Subcutaneous abdominal adipose tissue (tissue), 5 donors: ENCODE data around the gene NAALADL2.
"Not testable (repeated sequence)": the region's sequence is repeated elsewhere in the genome, so short reads cannot be mapped to it uniquely, and the experiment has no call there.

Source experiments
- H3K27ac ChIP-seq: one replicate; pipeline ENCODE4 v1.7.0; 2013; ENCODE audit warnings: low read depth, mild to moderate bottlenecking, inconsistent platforms, low read length, moderate library complexity
- H3K27me3 ChIP-seq, 5 donors: one replicate each; pipeline ENCODE4 v1.7.0; 2013; ENCODE audit warnings: low read length in 5 of 5, inconsistent platforms in 1 of 5; ENCODE audit not compliant: control insufficient read depth in 5 of 5, insufficient read depth in 4 of 5
- H3K36me3 ChIP-seq, 5 donors: one replicate each; pipeline ENCODE4 v1.7.0; 2013; ENCODE audit warnings: low read length in 5 of 5; ENCODE audit not compliant: control insufficient read depth in 5 of 5, insufficient read depth in 5 of 5
- H3K4me1 ChIP-seq, 5 donors: one replicate each; pipeline ENCODE4 v1.7.0; 2013; ENCODE audit warnings: low read length in 5 of 5, mild to moderate bottlenecking in 3 of 5, moderate library complexity in 1 of 5; ENCODE audit not compliant: control insufficient read depth in 5 of 5, insufficient read depth in 5 of 5
- H3K4me3 ChIP-seq, 5 donors: one replicate each; pipeline ENCODE4 v1.7.0; 2013; ENCODE audit warnings: low read length in 5 of 5, low read depth in 1 of 5
- H3K9ac ChIP-seq, 5 donors: one replicate each; pipeline ENCODE4 v1.7.0; 2013; ENCODE audit warnings: low read length in 5 of 5, mild to moderate bottlenecking in 4 of 5, moderate library complexity in 3 of 5
- H3K9me3 ChIP-seq, 5 donors: one replicate each; pipeline ENCODE4 v1.7.0; 2013; ENCODE audit warnings: low read length in 5 of 5; ENCODE audit not compliant: control insufficient read depth in 5 of 5
- donor health status: healthy.
- donor health status: healthy.
- donor health status: healthy.
- donor health status: healthy.
- donor health status: healthy.

NAALADL2 gene

GRCh38 chr3:175144368-175144767, 285.2 kb downstream of the NAALADL2 start:
- no peaks in the 10 kb centered on the region for H3K27me3 ChIP-seq

GRCh38 chr3:175146258-175146657, 287.1 kb downstream of the NAALADL2 start:
- peaks cover 0 to 4% (median 0%) of the 10 kb centered on the region in 5 donors for H3K9me3 ChIP-seq
- peaks cover 0 to 2% (median 0%) of the 10 kb centered on the region in 5 donors for H3K4me1 ChIP-seq
- H3K4me3 ChIP-seq: no peak overlapping the region
- no peaks in the 10 kb centered on the region for H3K27me3 ChIP-seq
- no peak overlapping the region for H3K27ac ChIP-seq
- no peak overlapping the region for H3K9ac ChIP-seq
- H3K36me3 ChIP-seq: no peaks in the 10 kb centered on the region

More at GRCh38 chr3:175144368-175144767, 285.2 kb downstream of the NAALADL2 start:
- Histone ChIP-seq H3K4me3 (no peak overlapping the region), H3K27ac (no peak overlapping the region), H3K4me1 (peaks cover 0 to 2% (median 0%) of the 10 kb centered on the region in 5 donors), H3K9ac (no peak overlapping the region), H3K9me3 (peaks cover 0 to 4% (median 0%) of the 10 kb centered on the region in 5 donors), H3K36me3 (no peaks in the 10 kb centered on the region)

- Histone ChIP-seq H3K27me3 (no peaks in the 10 kb centered on the region), H3K36me3 (no peaks in the 10 kb centered on the region), H3K27ac (no peak overlapping the region), H3K9ac (no peak overlapping the region), H3K4me3 (no peak overlapping the region), H3K4me1 (peaks cover 0 to 2% (median 0%) of the 10 kb centered on the region in 5 donors), H3K9me3 (peaks cover 0 to 4% (median 0%) of the 10 kb centered on the region in 5 donors)
These were observed 290.5 kb downstream of the NAALADL2 start for GRCh38 chr3:175149675-175150074.

GRCh38 chr3:175150812-175151401, 291.8 kb downstream of the NAALADL2 start:
- H3K4me1 ChIP-seq: peaks cover 0 to 2% (median 0%) of the 10 kb centered on the region in 5 donors
- H3K27me3 ChIP-seq: no peaks in the 10 kb centered on the region
- H3K36me3 ChIP-seq: no peaks in the 10 kb centered on the region
- no peak overlapping the region for H3K4me3 ChIP-seq
- no peak overlapping the region for H3K27ac ChIP-seq
- H3K9me3 ChIP-seq: peaks cover 0 to 4% (median 0%) of the 10 kb centered on the region in 5 donors
- H3K9ac ChIP-seq: no peak overlapping the region

GRCh38 chr3:175153595-175153994, 294.5 kb downstream of the NAALADL2 start:
- Histone ChIP-seq H3K27me3 (no peaks in the 10 kb centered on the region), H3K4me3 (no peak overlapping the region), H3K9ac (no peak overlapping the region), H3K27ac (no peak overlapping the region), H3K4me1 (no peaks in the 10 kb centered on the region), H3K36me3 (no peaks in the 10 kb centered on the region), H3K9me3 (no peaks in the 10 kb centered on the region)

- Histone ChIP-seq H3K9me3 (no peaks in the 10 kb centered on the region), H3K27ac (no peak overlapping the region), H3K9ac (no peak overlapping the region), H3K27me3 (no peaks in the 10 kb centered on the region), H3K4me3 (no peak overlapping the region), H3K36me3 (no peaks in the 10 kb centered on the region), H3K4me1 (no peaks in the 10 kb centered on the region)
These were observed 296.0 kb downstream of the NAALADL2 start for GRCh38 chr3:175155172-175155571.

- Histone ChIP-seq H3K36me3 (no peaks in the 10 kb centered on the region), H3K27ac (no peak overlapping the region), H3K4me3 (no peak overlapping the region), H3K9ac (no peak overlapping the region), H3K27me3 (no peaks in the 10 kb centered on the region), H3K4me1 (no peaks in the 10 kb centered on the region), H3K9me3 (no peaks in the 10 kb centered on the region)
These were observed 300.1 kb downstream of the NAALADL2 start for GRCh38 chr3:175159202-175159601.

GRCh38 chr3:175161291-175161690, 302.2 kb downstream of the NAALADL2 start:
- H3K9me3 ChIP-seq: no peaks in the 10 kb centered on the region
- H3K9ac ChIP-seq: no peak overlapping the region
- no peak overlapping the region for H3K4me3 ChIP-seq

GRCh38 chr3:175163686-175164085, 304.6 kb downstream of the NAALADL2 start:
- Histone ChIP-seq H3K27me3 (no peaks in the 10 kb centered on the region), H3K9me3 (no peaks in the 10 kb centered on the region), H3K9ac (no peak overlapping the region), H3K4me3 (no peak overlapping the region), H3K4me1 (no peaks in the 10 kb centered on the region), H3K27ac (no peak overlapping the region), H3K36me3 (no peaks in the 10 kb centered on the region)

More at GRCh38 chr3:175161291-175161690, 302.2 kb downstream of the NAALADL2 start:
- H3K4me1 ChIP-seq: no peaks in the 10 kb centered on the region
- H3K27ac ChIP-seq: no peak overlapping the region
- no peaks in the 10 kb centered on the region for H3K27me3 ChIP-seq
- no peaks in the 10 kb centered on the region for H3K36me3 ChIP-seq

- not testable (repeated sequence) for H3K27me3 ChIP-seq, H3K36me3 ChIP-seq, H3K9ac ChIP-seq, H3K4me3 ChIP-seq, H3K9me3 ChIP-seq, H3K4me1 ChIP-seq, H3K27ac ChIP-seq
These were observed 314.0 kb downstream of the NAALADL2 start for GRCh38 chr3:175173117-175173516.
